HG03571 (cell line): Measurements from ENCODE around the gene FAAP100.

Source experiments
- ATAC-seq: cut with Tn5 transposase; IDR thresholded peaks from one replicate; pipeline ENCODE4 v1.9.1; 2021; ENCODE audit not compliant: unreplicated experiment

The FAAP100 gene

DNA sequence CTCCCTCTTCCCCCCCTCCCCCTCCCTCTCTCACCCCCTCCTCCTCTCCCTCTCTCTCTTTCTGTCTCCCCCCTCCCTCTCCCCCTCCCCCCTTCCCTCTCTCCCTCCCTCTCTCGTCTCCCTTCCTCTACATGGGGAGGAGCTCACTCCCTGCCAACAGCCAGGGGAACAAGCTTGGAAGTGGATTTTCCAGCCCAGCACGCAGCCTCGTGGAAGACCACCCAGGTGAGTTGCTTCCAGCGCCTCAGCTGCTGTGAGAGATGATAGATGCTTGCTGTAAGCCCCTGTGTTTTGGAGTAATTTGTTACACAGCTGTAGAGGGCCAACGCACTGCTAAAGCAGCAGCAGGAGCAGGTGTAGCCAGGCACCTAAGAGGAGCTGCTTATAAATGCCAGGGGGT, 60.4 kb downstream of the FAAP100 start:
- no peak for ATAC-seq

GRCh38 chr17:81491181-81491581, 61.0 kb downstream of the FAAP100 start:
- no peak for ATAC-seq

DNA sequence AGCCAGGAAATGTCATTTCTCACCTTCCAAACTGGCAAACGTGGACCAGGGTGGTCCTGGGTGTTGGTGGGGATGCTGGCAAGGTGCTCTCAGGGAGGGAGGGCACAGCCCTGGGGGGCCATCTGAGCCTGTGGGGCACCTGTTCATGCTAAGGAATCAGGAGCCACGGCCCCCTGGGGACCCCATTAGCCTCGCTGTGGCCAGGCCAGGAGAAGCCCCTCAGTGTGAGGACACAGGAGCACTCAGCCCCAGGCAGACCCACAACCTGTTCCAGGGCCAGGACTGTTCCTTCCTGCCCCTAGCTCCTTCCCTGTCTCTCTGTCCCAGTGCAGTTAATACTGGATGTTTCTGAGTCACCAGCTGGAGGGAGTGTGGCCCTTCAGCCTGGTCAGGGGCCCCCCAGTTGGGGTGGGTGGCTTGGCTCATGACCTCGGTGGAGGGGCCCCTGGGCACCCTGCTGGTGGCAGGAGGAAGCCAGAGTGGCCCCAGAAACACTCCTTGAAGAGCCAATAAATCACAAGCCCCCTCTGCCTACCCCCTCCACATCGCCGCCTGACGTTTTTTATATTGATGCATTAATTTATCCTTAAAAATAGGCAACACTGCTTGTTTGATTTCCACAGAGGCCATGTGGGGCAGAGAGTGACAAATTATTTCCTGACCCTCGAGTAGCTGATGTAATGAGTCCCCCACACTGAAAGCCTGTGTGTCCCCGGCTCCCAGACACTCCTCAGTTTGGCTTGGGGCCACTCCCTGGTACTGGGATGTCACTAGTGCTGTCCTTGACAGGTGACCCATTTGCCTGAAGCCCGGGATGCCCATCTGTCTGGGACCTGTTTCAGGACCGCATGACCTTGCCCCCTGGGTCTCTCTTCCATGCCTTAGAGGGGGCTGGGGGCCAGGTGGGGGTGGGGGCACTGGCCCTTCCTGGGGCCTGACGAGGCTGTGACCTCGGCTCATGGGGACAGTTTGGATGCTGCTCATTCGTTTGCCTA, 61.9 kb downstream of the FAAP100 start:
- no peak for ATAC-seq
